ENCODE results near the gene IDH3B.

IDH3B gene

DNA sequence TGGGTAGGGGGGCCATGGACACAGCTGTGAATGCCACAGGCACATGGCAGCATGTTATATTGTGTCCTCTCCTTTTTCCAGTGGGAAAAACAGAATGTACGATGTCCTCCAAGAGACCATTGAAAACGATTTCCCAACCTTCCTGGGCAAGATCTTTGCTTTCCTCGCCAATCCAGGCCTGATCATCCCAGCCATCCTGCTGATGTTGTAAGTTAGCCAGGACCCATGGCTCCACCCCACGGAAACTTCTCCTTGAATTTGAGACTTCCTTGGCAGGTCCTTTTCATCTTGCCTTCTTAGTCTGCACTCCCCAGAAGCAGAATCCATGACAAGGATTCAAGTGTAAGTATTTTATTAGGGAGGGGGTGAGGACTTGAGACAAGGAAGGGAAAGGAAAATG is 39.8 kb downstream of the IDH3B start:
- no peak for DNase-seq

DNA sequence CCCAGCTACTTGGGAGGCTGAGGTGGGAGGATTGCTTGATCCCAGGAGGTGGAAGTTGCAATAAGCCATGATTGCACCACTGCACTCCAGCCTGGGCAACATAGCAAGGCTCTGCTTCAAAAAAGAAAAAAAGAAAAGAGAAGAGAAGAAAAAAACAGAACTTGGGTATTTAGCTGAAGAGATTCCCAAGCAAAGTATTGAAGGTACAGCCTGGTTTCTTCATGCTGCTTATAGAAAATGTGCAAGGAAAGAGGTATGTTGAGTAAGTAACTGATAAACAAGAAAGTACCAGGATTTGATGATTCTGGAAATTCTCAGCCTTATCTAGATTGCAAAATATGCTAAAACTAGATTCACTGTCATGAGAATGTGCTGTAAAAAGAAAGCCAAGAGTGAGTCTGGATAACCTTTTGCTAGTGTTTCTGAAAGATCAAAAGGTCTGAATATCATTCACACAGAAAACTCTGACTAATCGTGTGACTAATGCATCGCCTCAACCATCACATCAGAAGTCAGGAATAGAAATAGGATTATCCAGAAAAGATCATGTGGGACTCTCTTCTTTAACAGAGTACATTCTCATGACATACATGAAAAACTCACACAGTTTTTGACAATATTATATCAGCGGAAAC is 43.9 kb downstream of the IDH3B start:
- DNase-seq = no peak

DNA sequence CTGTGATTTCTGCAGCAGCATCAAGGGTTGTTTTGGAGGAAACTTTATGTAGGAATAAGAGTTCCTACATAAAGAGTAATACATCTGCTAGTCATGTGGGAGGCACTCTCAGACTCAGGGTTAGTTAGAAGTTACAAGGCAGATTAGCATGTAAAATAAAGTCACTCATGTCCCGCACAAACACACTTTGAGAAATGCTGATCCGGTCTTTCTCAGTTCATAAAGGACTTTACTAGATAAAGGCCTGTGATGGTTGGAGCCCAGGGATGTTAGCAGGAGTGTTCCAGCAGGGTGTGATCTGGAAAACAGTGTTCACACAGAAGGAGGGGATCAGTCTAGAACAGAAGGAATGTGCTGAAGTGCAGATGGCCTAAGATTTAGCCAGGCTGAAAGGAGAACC is 44.7 kb downstream of the IDH3B start:
- no peak for DNase-seq

DNA sequence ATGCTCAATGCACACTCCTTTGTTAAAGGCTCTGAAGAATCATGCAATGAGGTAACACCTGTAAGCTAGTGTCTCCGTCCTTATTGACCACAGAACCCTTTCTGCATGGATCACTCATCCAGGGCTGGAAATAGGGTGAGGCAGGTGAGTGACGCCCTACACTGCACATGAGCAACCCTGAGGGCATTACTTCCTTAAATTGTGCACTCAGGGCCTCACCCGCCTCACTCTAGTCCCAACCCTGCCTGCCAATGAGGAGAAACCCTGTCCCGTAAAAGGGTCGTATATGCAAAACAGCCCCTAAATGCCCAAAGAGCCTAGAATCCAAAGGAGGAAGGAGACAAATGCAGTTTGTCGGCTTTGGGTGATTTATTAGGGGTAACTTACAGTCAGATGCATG is 45.2 kb downstream of the IDH3B start:
- no peak for DNase-seq

DNA sequence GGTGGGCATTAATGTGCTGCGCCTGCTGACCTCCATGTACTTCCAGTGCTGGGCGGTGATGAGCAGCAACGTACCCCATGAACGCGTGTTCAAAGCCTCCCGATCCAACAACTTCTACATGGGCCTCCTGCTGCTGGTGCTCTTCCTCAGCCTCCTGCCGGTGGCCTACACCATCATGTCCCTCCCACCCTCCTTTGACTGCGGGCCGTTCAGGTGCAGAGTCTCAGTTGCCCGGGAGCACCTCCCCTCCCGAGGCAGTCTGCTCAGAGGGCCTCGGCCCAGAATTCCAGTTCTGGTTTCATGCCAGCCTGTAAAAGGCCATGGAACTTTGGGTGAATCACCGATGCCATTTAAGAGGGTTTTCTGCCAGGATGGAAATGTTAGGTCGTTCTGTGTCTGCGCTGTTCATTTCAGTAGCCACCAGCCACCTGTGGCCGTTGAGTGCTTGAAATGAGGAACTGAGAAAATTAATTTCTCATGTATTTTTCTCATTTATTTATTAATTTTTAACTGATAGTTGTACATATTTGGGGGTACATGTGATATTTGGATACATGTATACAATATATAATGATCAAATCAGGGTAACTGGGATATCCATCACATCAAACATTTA is 46.8 kb downstream of the IDH3B start:
- no peak for DNase-seq

DNA sequence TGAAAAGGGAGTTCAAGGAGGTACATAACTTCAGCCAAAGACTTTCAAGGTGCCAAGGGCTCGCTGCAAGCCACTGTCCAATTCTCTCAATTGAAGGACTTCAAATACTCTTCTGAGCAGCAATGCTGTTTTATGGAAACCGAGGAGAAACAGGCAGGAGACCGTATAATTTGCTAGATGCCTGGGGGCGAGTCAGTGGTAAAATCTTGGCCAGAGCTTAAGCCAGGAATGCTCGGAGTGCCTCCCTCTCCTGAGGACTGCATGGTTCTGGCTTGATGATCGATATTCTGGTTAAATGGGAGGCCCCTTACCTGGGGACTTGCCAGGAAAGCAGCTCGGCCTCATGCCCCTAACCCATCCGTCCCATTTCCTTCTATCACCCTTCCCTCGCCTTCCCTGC is 47.4 kb downstream of the IDH3B start:
- DNase-seq = no peak

DNA sequence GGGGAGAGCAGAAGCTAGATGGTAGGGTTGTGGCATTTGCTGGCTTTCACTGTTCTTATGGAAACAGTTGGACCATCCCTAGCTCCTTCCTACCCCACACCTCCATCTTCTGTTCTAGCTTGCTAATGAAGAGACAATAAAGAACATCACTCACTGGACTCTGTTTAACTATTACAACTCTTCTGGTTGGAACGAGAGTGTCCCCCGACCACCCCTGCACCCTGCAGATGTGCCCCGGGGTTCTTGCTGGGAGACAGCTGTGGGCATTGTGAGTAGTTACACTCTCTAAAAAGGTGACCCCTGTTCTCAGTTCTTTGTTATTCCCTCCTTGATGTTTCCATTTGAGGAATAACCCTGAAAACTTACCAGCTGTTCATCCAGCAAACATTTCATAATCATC is 51.9 kb downstream of the IDH3B start:
- no peak for DNase-seq

DNA sequence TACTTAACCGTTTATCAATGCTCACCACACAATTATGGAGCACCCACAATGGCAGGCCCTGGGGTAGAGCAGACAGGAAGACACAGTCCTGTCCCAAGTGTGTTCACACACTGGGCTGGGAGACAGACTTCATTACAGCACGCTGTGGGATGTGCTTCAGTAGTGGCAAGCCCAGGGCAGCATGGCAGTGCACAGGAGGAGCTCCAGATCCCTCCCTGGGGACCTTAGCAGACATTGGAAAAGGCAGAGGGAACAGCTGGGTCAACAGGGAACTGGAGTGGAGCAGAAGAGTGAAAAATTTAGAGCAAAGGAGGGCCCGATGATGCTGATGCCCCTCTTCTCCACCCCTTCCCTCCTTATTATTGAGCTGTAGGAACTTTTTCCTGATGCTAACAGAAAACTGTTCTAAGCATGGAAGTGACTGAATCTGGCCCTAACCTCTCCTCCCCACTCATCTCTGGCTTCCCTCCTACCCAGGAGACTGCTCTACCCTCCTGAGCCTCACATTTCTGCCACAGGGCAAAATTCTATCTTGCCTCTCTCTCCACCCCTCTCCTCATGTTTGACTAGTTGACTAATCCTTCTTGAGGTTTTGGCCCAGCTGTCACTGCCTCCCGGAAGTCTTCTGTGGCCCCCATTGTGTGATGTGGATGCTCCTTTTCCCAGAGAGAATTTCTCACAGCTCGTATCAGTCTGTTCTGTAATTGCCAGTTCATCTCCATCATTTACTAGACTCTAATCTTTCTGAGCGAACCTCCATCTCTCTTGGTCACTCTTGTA is 52.9 kb downstream of the IDH3B start:
- DNase-seq = no peak

DNA sequence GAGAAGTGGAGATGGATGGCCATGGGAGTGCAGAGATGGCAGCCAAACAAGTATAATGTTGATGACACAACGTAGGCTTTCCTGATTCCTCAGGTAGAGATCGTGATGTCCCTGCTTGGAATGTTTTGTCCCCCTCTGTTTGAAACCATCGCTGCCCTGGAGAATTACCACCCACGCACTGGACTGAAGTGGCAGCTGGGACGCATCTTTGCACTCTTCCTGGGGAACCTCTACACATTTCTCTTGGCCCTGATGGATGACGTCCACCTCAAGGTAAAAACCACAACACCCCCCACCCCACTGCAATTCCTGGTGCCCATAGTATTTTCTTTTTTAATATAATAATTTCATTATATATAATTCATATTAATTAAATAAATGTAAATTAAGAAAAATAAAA is 53.7 kb downstream of the IDH3B start:
- no peak for DNase-seq
